ENCODE results near the gene SUSD1.

GRCh38 chr9:112059145-112059965 lies 115.7 kb downstream of the SUSD1 start:
- TF ChIP-seq CTCF (IDR thresholded peaks at IDR 0.05 in 2 of 3, conservative IDR thresholded peaks at IDR 0.05 in 1 of 3; ENCODE audit: insufficient read depth in 2 of 3, low read depth in 1 of 3, low read length in 3 of 3), result no peak
- TF ChIP-seq RBFOX2 (IDR thresholded peaks at IDR 0.05; ENCODE audit: low read depth, low read length), result no peak
- no peak for TF ChIP-seq POLR2A (conservative IDR thresholded peaks at IDR 0.05)
- no peak for TF ChIP-seq ZNF449 (CRISPR knock-in tag; IDR thresholded peaks at IDR 0.05)
- no peak for TF ChIP-seq REST (IDR thresholded peaks at IDR 0.05; ENCODE audit: borderline replicate concordance)
- no peak for TF ChIP-seq REST (CRISPR knock-in tag; IDR thresholded peaks at IDR 0.05; ENCODE audit: low read depth)
- TF ChIP-seq SP1 (CRISPR knock-in tag; IDR thresholded peaks at IDR 0.05), result no peak
- TF ChIP-seq TEAD4 (IDR thresholded peaks at IDR 0.05; ENCODE audit: low read length), result no peak
- no peak for TF ChIP-seq TEAD4 (CRISPR knock-in tag; IDR thresholded peaks at IDR 0.05; ENCODE audit: borderline replicate concordance)
- no peak for TF ChIP-seq TCF7L2 (IDR thresholded peaks at IDR 0.05; ENCODE audit: low read depth, low read length)

Data from K562 (cell line).